ENCODE data around the gene TBC1D9. TPM values are rescaled to one million over a fixed set of nuclear protein-coding genes. Genes with fewer than 3 reads are reported as not detected.

TBC1D9 gene
- total RNA-seq, 1 donor from 2014 or later: 54.2 TPM

DNA sequence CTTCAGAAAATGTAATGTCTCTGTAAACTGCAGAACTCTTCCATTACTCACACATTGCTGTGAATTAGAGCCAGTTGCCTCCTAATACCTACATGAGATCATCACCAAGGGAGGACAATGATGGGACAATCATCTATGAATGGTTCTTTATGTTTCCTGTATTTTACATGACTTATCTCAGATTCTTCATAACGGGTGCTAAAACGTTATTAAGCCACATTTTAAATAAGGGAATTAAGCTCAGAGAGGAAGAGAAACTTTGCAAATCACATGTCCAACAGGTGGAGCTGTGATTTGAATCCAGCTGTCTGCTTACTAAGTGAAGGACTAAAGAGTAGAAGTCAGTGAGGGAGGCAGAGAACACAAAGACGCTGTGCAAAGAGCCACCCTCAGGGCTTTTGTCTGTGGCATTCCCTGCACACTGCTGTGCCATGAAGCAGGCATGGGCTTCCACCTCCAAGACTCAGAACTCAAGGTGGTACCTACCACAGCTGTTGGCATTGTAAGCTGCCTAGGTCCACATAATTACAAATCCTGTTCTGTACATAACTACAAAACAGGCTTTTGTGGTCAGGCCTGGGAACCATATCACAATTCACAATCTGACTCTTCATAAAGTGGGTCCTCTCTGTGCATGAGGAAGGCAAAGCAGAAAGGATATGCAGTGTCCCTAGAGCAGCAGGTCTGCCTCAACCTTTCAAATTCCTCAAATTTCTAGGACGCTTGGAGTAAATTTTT, 12.8 kb downstream of the TBC1D9 start:
- H3K4me3 Mint-ChIP-seq: no peak overlapping the region
- H3K9me3 Mint-ChIP-seq: peaks cover 11% of the 10 kb centered on the region
- H3K36me3 Mint-ChIP-seq: peaks cover 12% of the 10 kb centered on the region
- DNase-seq (ENCODE audit: low spot score in 2 of 2, unreplicated experiment in 2 of 2): no peak
- TF ChIP-seq CTCF (IDR thresholded peaks at IDR 0.05; ENCODE audit: unreplicated experiment): no peak
- H3K27me3 Mint-ChIP-seq (ENCODE audit: low read depth): no peaks in the 10 kb centered on the region
- peaks cover 59% of the 10 kb centered on the region for H3K4me1 Mint-ChIP-seq
- H3K27ac Mint-ChIP-seq: peak overlapping the region; percentile 95

- DNase-seq (ENCODE audit: low spot score in 2 of 2, unreplicated experiment in 2 of 2): no peak
- Mint-ChIP-seq H3K27ac (peak overlapping the region; percentile 95), H3K36me3 (peaks cover 7% of the 10 kb centered on the region), H3K9me3 (peaks cover 6% of the 10 kb centered on the region), H3K4me3 (no peak overlapping the region), H3K4me1 (peaks cover 64% of the 10 kb centered on the region), H3K27me3 (ENCODE audit: low read depth) (no peaks in the 10 kb centered on the region)
- no peak for TF ChIP-seq CTCF (IDR thresholded peaks at IDR 0.05; ENCODE audit: unreplicated experiment)
These were observed 13.4 kb downstream of the TBC1D9 start for GRCh38 chr4:140742838-140743193.

- peaks cover 79% of the 10 kb centered on the region for H3K4me1 Mint-ChIP-seq
- H3K9me3 Mint-ChIP-seq: no peaks in the 10 kb centered on the region
- peak overlapping the region; percentile 95 for H3K27ac Mint-ChIP-seq
- no peaks in the 10 kb centered on the region for H3K27me3 Mint-ChIP-seq (ENCODE audit: low read depth)
- no peak for TF ChIP-seq CTCF (IDR thresholded peaks at IDR 0.05; ENCODE audit: unreplicated experiment)
- H3K36me3 Mint-ChIP-seq: no peaks in the 10 kb centered on the region
- DNase-seq (ENCODE audit: low spot score in 2 of 2, unreplicated experiment in 2 of 2): no peak
- no peak overlapping the region for H3K4me3 Mint-ChIP-seq
These were observed 15.1 kb downstream of the TBC1D9 start for GRCh38 chr4:140740906-140741670.

GRCh38 chr4:140740422-140740821, 15.8 kb downstream of the TBC1D9 start:
- Mint-ChIP-seq H3K4me3 (no peak overlapping the region), H3K4me1 (peaks cover 80% of the 10 kb centered on the region)

DNA sequence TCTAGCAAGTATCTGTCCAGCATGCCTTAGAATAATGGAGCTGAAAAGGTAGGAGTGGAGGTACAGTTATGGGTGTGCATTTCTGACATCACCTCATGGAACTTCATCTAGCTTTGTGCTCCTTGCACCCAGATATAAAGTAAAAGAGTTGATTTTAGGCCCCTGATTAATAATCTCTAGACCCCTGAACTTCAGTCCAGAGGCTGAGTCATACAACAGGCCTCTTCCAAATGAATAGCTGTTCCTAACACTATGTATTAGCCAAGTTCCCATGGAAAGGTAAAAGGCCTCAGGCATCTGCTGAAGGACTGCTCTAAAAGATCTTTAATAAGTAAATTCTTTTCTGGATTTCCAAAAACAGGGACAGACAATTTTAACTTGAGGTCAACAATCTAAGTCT, 16.2 kb downstream of the TBC1D9 start:
- peaks cover 81% of the 10 kb centered on the region for H3K4me1 Mint-ChIP-seq
- DNase-seq (ENCODE audit: low spot score in 2 of 2, unreplicated experiment in 2 of 2): no peak
- TF ChIP-seq CTCF (IDR thresholded peaks at IDR 0.05; ENCODE audit: unreplicated experiment): no peak
- H3K36me3 Mint-ChIP-seq: no peaks in the 10 kb centered on the region
- H3K27me3 Mint-ChIP-seq (ENCODE audit: low read depth): no peaks in the 10 kb centered on the region
- no peaks in the 10 kb centered on the region for H3K9me3 Mint-ChIP-seq
- peak overlapping the region; percentile 95 for H3K27ac Mint-ChIP-seq
- no peak overlapping the region for H3K4me3 Mint-ChIP-seq

More at GRCh38 chr4:140740422-140740821, 15.8 kb downstream of the TBC1D9 start:
- no peaks in the 10 kb centered on the region for H3K27me3 Mint-ChIP-seq (ENCODE audit: low read depth)
- peak overlapping the region; percentile 95 for H3K27ac Mint-ChIP-seq
- TF ChIP-seq CTCF (IDR thresholded peaks at IDR 0.05; ENCODE audit: unreplicated experiment): no peak
- H3K36me3 Mint-ChIP-seq: no peaks in the 10 kb centered on the region
- H3K9me3 Mint-ChIP-seq: no peaks in the 10 kb centered on the region
- no peak for DNase-seq (ENCODE audit: low spot score in 2 of 2, unreplicated experiment in 2 of 2)

Measured in mesothelial cell of epicardium (in vitro differentiated cells).